ENCODE measurements around the gene ARHGAP42.
A peak's percentile ranks its signal among the peaks of the same experiment; 100 is the strongest.

Gene ARHGAP42

DNA sequence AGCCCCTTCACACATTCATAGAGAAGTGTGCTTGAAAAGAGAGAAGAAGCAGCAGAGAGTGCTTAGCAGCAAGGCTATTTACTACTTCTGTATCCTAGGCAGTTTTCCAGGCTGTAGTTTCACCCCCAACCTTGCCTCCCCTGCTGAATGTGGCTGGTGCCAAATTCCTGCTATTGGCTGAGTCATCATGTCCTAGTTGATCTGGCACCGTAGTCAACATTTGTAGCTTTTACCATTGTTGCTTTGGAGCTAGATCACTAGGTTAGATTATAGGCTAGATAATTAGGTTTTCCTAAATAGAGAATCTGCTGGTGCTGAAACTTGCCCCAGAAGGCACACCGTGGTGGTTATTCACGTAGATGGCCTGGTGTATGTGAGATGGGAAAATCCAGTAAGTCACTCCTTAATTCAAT lies 32.7 kb downstream of the ARHGAP42 start:
- Histone ChIP-seq H3K4me3 (ENCODE audit: low read depth in 1 of 2, low read length in 2 of 2) (no peak overlapping the region), H3K9ac (ENCODE audit: low read depth in 1 of 2, low read length in 2 of 2) (no peak overlapping the region), H3K27ac (ENCODE audit: low read depth, low read length) (peak overlapping the region; percentile 63), H3K9me3 (ENCODE audit: control insufficient read depth in 1 of 2, low read length in 2 of 2) (no peaks in the 10 kb centered on the region), H3K36me3 (ENCODE audit: control insufficient read depth in 1 of 2, insufficient read depth in 2 of 2, low read length in 2 of 2) (no peaks in the 10 kb centered on the region), H3K4me1 (ENCODE audit: control insufficient read depth in 1 of 2, insufficient read depth in 2 of 2, low read length in 2 of 2) (peaks cover 4 to 14% of the 10 kb centered on the region in 2 donors), H3K27me3 (ENCODE audit: control insufficient read depth in 1 of 2, insufficient read depth in 2 of 2, low read length in 2 of 2) (no peaks in the 10 kb centered on the region)

DNA sequence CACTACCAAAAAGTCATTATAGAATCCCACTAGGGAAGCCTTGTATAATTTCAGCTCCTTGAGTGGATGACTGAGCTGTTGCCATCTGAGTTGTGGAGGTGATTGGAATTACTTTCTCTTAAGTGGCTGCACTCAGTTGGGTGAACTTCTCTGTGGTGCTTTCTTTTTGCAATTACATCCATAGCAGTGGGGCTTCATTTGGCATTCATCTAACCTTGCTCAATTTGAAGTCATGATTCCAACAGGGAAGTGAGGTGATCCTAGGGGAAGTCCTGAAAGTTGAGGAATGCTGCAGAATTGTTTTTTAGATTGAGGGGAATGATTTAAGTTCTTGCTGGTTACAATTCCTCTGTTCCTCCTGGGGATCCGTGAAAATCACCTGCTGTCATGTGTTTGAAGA lies 39.6 kb downstream of the ARHGAP42 start:
- no peaks in the 10 kb centered on the region for H3K9me3 ChIP-seq (ENCODE audit: control insufficient read depth in 1 of 2, low read length in 2 of 2)
- H3K27me3 ChIP-seq (ENCODE audit: control insufficient read depth in 1 of 2, insufficient read depth in 2 of 2, low read length in 2 of 2): no peaks in the 10 kb centered on the region
- H3K4me3 ChIP-seq (ENCODE audit: low read depth in 1 of 2, low read length in 2 of 2): no peak overlapping the region
- no peak overlapping the region for H3K9ac ChIP-seq (ENCODE audit: low read depth in 1 of 2, low read length in 2 of 2)
- H3K27ac ChIP-seq (ENCODE audit: low read depth, low read length): no peak overlapping the region
- H3K36me3 ChIP-seq (ENCODE audit: control insufficient read depth in 1 of 2, insufficient read depth in 2 of 2, low read length in 2 of 2): no peaks in the 10 kb centered on the region
- peaks cover 0 to 4% of the 10 kb centered on the region in 2 donors for H3K4me1 ChIP-seq (ENCODE audit: control insufficient read depth in 1 of 2, insufficient read depth in 2 of 2, low read length in 2 of 2)

DNA sequence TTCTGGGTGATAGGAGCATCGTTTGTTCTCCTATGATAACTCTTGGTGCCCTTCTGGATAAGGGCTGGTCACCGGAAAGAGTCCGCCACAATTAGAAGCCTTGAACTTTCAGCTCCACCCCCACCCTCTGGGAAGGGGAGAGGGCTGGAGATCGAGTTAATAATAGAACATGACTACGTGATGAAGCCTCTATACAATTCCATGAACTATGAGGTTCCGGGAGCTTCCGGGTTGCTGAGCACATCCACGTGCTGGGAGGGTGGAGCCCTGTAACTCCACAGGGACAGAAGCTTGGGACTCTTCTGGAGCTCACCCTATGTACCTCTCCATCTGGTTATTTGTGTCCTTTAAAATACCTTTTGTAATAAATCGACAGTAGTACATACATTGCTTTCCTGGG lies 40.3 kb downstream of the ARHGAP42 start:
- Histone ChIP-seq H3K4me3 (ENCODE audit: low read depth in 1 of 2, low read length in 2 of 2) (no peak overlapping the region), H3K27ac (ENCODE audit: low read depth, low read length) (no peak overlapping the region), H3K36me3 (ENCODE audit: control insufficient read depth in 1 of 2, insufficient read depth in 2 of 2, low read length in 2 of 2) (no peaks in the 10 kb centered on the region), H3K9me3 (ENCODE audit: control insufficient read depth in 1 of 2, low read length in 2 of 2) (no peaks in the 10 kb centered on the region), H3K27me3 (ENCODE audit: control insufficient read depth in 1 of 2, insufficient read depth in 2 of 2, low read length in 2 of 2) (no peaks in the 10 kb centered on the region), H3K9ac (ENCODE audit: low read depth in 1 of 2, low read length in 2 of 2) (no peak overlapping the region), H3K4me1 (ENCODE audit: control insufficient read depth in 1 of 2, insufficient read depth in 2 of 2, low read length in 2 of 2) (peaks cover 0 to 5% of the 10 kb centered on the region in 2 donors)

DNA sequence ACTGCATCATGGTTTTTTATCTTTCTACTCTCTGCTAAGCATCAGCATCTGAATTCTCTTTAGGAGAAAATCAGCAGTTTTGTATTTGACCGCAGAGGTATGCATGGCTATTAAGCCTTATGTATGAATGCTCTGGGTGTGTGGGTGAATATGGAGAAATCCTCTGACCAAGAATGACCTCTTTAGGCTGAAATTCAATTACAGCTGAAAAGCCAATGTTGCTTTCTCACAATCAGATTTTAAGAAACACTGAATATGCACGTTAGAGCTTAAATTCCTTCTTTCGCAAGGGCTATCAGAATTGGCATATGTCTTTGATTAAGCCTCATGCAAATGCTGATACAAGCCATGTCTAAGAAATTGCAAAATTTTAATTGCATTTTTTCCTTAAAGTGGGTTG lies 43.2 kb downstream of the ARHGAP42 start:
- Histone ChIP-seq H3K9ac (ENCODE audit: low read depth in 1 of 2, low read length in 2 of 2) (no peak overlapping the region), H3K4me3 (ENCODE audit: low read depth in 1 of 2, low read length in 2 of 2) (no peak overlapping the region), H3K27ac (ENCODE audit: low read depth, low read length) (no peak overlapping the region), H3K9me3 (ENCODE audit: control insufficient read depth in 1 of 2, low read length in 2 of 2) (no peaks in the 10 kb centered on the region), H3K4me1 (ENCODE audit: control insufficient read depth in 1 of 2, insufficient read depth in 2 of 2, low read length in 2 of 2) (peaks cover 0 to 8% of the 10 kb centered on the region in 2 donors), H3K36me3 (ENCODE audit: control insufficient read depth in 1 of 2, insufficient read depth in 2 of 2, low read length in 2 of 2) (no peaks in the 10 kb centered on the region), H3K27me3 (ENCODE audit: control insufficient read depth in 1 of 2, insufficient read depth in 2 of 2, low read length in 2 of 2) (no peaks in the 10 kb centered on the region)

DNA sequence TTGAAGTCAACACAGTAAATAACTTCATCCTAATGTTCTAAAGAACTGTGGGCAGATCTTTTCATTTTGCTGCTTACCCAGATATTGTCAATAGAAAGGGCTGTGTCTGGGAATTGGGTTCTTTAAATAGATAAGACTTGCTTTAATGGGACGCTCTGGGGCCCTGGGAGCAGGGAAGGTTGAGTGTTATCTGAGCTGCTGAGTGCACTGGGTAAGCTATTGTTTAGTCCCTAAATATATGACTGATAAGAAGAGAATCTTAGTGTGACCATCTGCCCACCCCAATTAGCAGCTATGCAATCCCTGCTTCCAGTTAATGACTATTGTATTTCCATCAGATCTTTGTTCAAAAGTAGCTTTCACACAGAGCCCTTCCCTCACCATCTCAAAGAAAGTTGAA lies 44.4 kb downstream of the ARHGAP42 start:
- Histone ChIP-seq H3K4me3 (ENCODE audit: low read depth in 1 of 2, low read length in 2 of 2) (no peak overlapping the region), H3K27ac (ENCODE audit: low read depth, low read length) (no peak overlapping the region), H3K4me1 (ENCODE audit: control insufficient read depth in 1 of 2, insufficient read depth in 2 of 2, low read length in 2 of 2) (peaks cover 0 to 8% of the 10 kb centered on the region in 2 donors), H3K36me3 (ENCODE audit: control insufficient read depth in 1 of 2, insufficient read depth in 2 of 2, low read length in 2 of 2) (no peaks in the 10 kb centered on the region), H3K9me3 (ENCODE audit: control insufficient read depth in 1 of 2, low read length in 2 of 2) (no peaks in the 10 kb centered on the region), H3K27me3 (ENCODE audit: control insufficient read depth in 1 of 2, insufficient read depth in 2 of 2, low read length in 2 of 2) (no peaks in the 10 kb centered on the region), H3K9ac (ENCODE audit: low read depth in 1 of 2, low read length in 2 of 2) (no peak overlapping the region)

DNA sequence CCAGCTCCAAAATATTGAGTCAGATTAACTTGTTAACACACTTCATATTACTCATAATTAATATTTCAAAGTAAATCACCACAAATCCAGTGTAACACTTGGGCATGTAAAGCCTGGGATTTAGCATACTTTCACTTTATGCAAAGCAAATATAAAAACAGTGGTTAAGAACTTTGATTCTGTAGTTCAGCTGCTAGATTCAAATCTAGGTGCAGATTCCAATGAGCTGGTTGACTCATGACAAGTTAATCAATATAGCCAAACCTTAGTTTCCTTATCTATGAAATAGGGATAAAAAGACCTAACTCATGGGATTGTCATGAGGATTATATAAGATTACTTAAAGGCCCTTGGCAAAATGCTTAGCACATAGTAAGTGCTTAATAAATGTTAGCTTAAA lies 45.9 kb downstream of the ARHGAP42 start:
- Histone ChIP-seq H3K36me3 (ENCODE audit: control insufficient read depth in 1 of 2, insufficient read depth in 2 of 2, low read length in 2 of 2) (no peaks in the 10 kb centered on the region), H3K9me3 (ENCODE audit: control insufficient read depth in 1 of 2, low read length in 2 of 2) (no peaks in the 10 kb centered on the region), H3K27me3 (ENCODE audit: control insufficient read depth in 1 of 2, insufficient read depth in 2 of 2, low read length in 2 of 2) (no peaks in the 10 kb centered on the region), H3K27ac (ENCODE audit: low read depth, low read length) (no peak overlapping the region), H3K4me1 (ENCODE audit: control insufficient read depth in 1 of 2, insufficient read depth in 2 of 2, low read length in 2 of 2) (peaks cover 0 to 8% of the 10 kb centered on the region in 2 donors), H3K9ac (ENCODE audit: low read depth in 1 of 2, low read length in 2 of 2) (no peak overlapping the region), H3K4me3 (ENCODE audit: low read depth in 1 of 2, low read length in 2 of 2) (no peak overlapping the region)

DNA sequence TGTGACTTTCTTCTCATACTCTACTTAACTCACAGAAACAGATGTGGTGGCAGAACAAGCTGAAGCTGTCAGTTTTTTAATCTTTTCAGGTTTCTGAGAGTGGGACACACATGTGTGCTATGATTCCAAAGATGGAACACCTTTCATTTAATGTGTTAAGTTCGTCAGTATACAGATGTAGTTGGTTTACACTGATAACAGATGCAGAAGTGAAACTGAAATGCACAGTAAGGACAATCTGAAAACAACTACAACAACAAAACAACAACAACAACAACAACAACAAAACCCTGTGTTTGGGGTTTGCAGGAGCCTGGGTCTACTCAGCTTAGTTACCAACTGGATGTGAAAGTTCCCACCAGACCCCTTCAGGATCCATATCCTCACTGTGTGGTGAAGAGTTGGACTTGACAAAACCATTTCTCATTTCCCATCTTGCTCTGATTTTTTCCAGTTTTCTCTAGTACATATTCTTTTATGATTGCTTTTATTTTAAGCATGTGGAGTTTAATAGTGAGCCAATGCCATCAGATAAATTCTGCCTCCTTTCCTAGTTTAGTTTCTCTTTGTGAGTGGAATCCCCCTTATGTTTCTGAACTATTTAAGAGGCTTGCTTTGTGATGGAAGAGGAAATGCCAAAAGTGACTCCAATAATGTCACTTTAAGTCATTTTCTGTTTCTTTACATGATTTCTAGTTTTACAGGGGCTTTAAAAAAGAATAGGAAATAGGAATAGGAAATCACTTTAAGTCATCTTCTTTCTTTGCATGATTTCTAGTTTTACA lies 47.8 kb downstream of the ARHGAP42 start:
- Histone ChIP-seq H3K36me3 (ENCODE audit: control insufficient read depth in 1 of 2, insufficient read depth in 2 of 2, low read length in 2 of 2) (no peaks in the 10 kb centered on the region), H3K9ac (ENCODE audit: low read depth in 1 of 2, low read length in 2 of 2) (no peak overlapping the region), H3K4me3 (ENCODE audit: low read depth in 1 of 2, low read length in 2 of 2) (no peak overlapping the region), H3K9me3 (ENCODE audit: control insufficient read depth in 1 of 2, low read length in 2 of 2) (no peaks in the 10 kb centered on the region), H3K27ac (ENCODE audit: low read depth, low read length) (no peak overlapping the region), H3K27me3 (ENCODE audit: control insufficient read depth in 1 of 2, insufficient read depth in 2 of 2, low read length in 2 of 2) (no peaks in the 10 kb centered on the region), H3K4me1 (ENCODE audit: control insufficient read depth in 1 of 2, insufficient read depth in 2 of 2, low read length in 2 of 2) (peaks cover 0 to 11% of the 10 kb centered on the region in 2 donors)

DNA sequence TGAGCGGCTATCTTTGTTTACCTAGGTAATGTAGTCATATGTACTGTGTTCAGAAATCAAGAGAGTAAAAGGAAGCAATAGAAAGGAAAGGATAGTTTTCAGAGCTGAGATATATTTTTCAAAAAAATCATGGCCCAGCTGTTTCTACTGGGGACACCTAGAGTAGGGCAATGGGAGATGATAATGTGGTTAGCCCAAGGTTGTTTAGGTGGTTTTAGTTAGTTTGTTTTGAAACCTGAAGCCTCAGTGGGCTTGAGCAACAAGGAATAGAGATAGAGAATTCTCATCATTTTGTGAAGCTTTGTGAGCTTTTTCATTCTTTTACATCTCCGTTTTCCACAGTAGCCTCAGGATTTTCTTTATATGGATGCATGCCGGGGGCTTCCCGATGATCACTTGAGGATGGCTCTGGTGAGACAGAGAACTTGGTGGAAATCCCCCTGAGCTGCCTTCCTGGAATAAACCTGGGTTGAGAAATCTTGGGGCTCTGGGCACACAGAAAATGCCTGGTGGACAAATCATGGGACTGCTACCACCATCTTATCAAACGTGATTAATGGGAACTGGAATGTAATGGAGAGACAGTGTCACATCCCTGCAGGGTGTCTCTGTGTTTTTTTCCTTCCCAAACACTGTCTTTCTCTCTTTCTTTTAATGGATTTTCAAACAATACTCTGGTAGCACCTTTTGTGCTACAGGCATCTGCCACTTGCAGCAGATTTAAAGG lies 49.0 kb downstream of the ARHGAP42 start:
- Histone ChIP-seq H3K4me3 (ENCODE audit: low read depth in 1 of 2, low read length in 2 of 2) (no peak overlapping the region), H3K9me3 (ENCODE audit: control insufficient read depth in 1 of 2, low read length in 2 of 2) (no peaks in the 10 kb centered on the region), H3K9ac (ENCODE audit: low read depth in 1 of 2, low read length in 2 of 2) (no peak overlapping the region), H3K36me3 (ENCODE audit: control insufficient read depth in 1 of 2, insufficient read depth in 2 of 2, low read length in 2 of 2) (no peaks in the 10 kb centered on the region), H3K27ac (ENCODE audit: low read depth, low read length) (no peak overlapping the region), H3K27me3 (ENCODE audit: control insufficient read depth in 1 of 2, insufficient read depth in 2 of 2, low read length in 2 of 2) (no peaks in the 10 kb centered on the region), H3K4me1 (ENCODE audit: control insufficient read depth in 1 of 2, insufficient read depth in 2 of 2, low read length in 2 of 2) (peaks cover 0 to 16% of the 10 kb centered on the region in 2 donors)

DNA sequence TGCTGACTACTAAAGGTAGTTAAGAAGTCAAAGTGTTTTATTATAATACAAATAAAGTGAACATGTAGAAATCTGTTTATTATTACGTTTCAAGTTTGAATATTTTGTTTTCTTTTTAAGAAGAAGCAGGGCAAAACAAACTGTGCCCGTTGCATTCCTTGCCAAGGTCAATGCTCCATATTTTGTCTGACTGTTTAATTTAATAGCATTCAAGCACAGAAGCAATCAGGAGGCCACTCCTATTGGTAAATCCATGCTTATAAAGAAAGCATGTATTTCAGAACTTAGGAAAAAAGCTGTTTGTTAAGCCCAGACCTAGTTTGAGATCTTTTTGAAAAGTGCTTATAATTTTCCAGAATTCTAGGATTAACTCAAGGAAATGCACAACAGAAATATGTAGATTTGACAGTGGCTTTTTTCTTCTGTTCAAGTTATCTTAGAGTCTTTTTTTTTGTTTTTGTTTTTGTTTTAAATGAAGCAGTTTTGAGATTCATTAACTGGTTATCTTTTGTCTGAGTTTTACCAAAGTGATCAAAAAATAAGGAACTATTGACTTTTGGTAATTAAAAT lies 51.7 kb downstream of the ARHGAP42 start:
- Histone ChIP-seq H3K27ac (ENCODE audit: low read depth, low read length) (no peak overlapping the region), H3K4me3 (ENCODE audit: low read depth in 1 of 2, low read length in 2 of 2) (no peak overlapping the region), H3K9me3 (ENCODE audit: control insufficient read depth in 1 of 2, low read length in 2 of 2) (no peaks in the 10 kb centered on the region), H3K27me3 (ENCODE audit: control insufficient read depth in 1 of 2, insufficient read depth in 2 of 2, low read length in 2 of 2) (no peaks in the 10 kb centered on the region), H3K36me3 (ENCODE audit: control insufficient read depth in 1 of 2, insufficient read depth in 2 of 2, low read length in 2 of 2) (no peaks in the 10 kb centered on the region), H3K4me1 (ENCODE audit: control insufficient read depth in 1 of 2, insufficient read depth in 2 of 2, low read length in 2 of 2) (peaks cover 8 to 12% of the 10 kb centered on the region in 2 donors), H3K9ac (ENCODE audit: low read depth in 1 of 2, low read length in 2 of 2) (no peak overlapping the region)

DNA sequence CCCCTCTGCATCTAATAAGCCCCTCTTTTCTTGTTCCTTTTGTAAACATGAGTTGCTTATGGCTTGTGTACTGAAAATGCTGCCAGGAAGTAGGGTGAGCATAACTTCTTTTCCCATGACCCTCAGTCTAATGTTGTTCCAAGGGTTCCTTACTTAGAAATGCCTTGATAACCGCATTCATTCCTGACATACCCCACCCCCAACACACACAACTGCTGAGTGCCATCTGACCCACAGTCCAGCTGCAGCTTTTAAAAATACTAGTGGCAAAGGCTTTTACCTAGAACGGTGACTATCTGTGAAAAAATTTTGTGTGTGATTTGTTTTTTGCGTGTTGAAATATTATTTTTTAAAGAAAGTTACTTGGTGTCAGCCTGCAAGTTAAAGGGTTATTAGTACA lies 52.6 kb downstream of the ARHGAP42 start:
- Histone ChIP-seq H3K27me3 (ENCODE audit: control insufficient read depth in 1 of 2, insufficient read depth in 2 of 2, low read length in 2 of 2) (no peaks in the 10 kb centered on the region), H3K4me3 (ENCODE audit: low read depth in 1 of 2, low read length in 2 of 2) (no peak overlapping the region), H3K9ac (ENCODE audit: low read depth in 1 of 2, low read length in 2 of 2) (no peak overlapping the region), H3K9me3 (ENCODE audit: control insufficient read depth in 1 of 2, low read length in 2 of 2) (no peaks in the 10 kb centered on the region), H3K27ac (ENCODE audit: low read depth, low read length) (no peak overlapping the region), H3K36me3 (ENCODE audit: control insufficient read depth in 1 of 2, insufficient read depth in 2 of 2, low read length in 2 of 2) (no peaks in the 10 kb centered on the region), H3K4me1 (ENCODE audit: control insufficient read depth in 1 of 2, insufficient read depth in 2 of 2, low read length in 2 of 2) (peaks cover 8 to 12% of the 10 kb centered on the region in 2 donors)

Data from duodenal mucosa (tissue), 2 donors.